Activated T-cell treated with anti-CD3 and anti-CD28 coated beads, Interleukin-2, amount 50 U/mL, for 4 hours (primary cell): ENCODE measurements around the gene RBBP8NL. TPM values are rescaled to one million over a fixed set of nuclear protein-coding genes. Genes with fewer than 3 reads are reported as not detected.

Source experiments
- ATAC-seq, 2 donors: fragments of 200-7000 bp; cut with Tn5 transposase; one replicate each; pipeline ENCODE4 v1.10.0; 2021
- DNase-seq: peaks from one replicate; pipeline ENCODE4 v3.0.0-alpha.2; 2020
- H3K27me3 Mint-ChIP-seq: one replicate; pipeline ENCODE4 v1.8.0; 2021; ENCODE audit warnings: low read depth, mixed read lengths
- H3K36me3 Mint-ChIP-seq: one replicate; pipeline ENCODE4 v1.8.0; 2022; ENCODE audit warnings: mixed read lengths; ENCODE audit not compliant: insufficient read depth
- H3K4me1 Mint-ChIP-seq: one replicate; pipeline ENCODE4 v1.8.0; 2021; ENCODE audit warnings: low read depth, mixed read lengths
- H3K4me3 Mint-ChIP-seq: one replicate; pipeline ENCODE4 v1.8.0; 2021; ENCODE audit warnings: mild to moderate bottlenecking, moderate library complexity, mixed read lengths
- H3K9me3 Mint-ChIP-seq: one replicate; pipeline ENCODE4 v1.8.0; 2021; ENCODE audit warnings: mixed read lengths
- total RNA-seq, 3 donors: library from RNA; stranded (reverse); gene quantifications; one replicate each; pipeline ENCODE4 v1.2.1, GENCODE V29; 2021

Gene RBBP8NL
- total RNA-seq, 3 donors from 2014 or later = not detected

DNA sequence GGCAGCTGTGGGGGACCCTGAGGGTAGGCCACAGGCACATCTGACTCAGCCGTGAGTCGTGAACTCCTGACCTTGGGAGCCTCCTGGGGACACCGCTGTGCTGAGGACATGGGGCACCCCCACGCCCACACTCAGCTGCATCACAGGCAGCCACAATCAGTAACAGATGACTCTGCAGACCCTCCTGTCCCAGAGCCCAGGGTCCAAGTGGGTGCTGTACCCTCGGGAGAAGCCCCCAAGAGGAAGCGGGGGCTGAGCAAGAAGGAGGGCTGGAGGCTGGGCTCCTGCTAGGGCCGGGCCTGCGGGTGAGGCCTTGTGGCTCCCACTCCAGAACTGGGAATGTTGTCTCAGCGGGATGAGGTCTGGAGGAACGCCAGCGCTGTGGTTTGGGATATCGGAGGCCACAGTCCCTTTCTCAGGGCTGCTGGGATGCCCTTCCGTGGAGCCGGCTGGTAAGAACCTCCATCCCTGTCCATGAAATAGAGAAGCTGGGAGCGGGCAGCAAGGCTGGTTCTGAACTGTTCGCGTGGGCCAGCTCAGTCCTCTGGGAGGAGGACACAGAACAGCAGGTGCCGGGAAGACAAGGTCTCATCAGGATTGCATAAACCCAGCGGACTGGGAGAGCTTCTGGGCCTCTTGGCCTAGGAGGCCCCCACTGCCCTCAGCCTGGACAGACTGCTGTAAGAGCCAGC, 57.1 kb downstream of the RBBP8NL start:
- H3K4me3 Mint-ChIP-seq = no peak overlapping the region
- H3K36me3 Mint-ChIP-seq = no peaks in the 10 kb centered on the region
- ATAC-seq = peak; percentile 37 to 50
- DNase-seq = no peak
- no peaks in the 10 kb centered on the region for H3K9me3 Mint-ChIP-seq
- H3K4me1 Mint-ChIP-seq = peaks cover 6% of the 10 kb centered on the region
- peaks cover 25% of the 10 kb centered on the region for H3K27me3 Mint-ChIP-seq

DNA sequence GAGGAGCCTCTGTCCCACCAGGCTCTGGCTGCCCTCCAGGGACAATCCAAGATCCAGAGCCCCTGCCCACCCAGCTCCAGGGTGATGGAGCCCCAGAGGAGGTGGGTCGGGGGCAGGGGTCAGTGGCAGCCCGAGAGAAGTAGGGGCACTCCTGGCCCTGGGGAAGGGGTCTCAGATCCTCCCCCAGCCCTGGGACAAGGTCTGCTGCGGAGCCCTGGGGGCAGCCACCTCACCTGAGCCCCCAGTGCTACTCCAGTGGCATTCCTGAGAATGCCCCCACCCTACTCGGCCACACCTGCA, 57.6 kb downstream of the RBBP8NL start:
- Mint-ChIP-seq H3K4me3 (no peak overlapping the region), H3K36me3 (no peaks in the 10 kb centered on the region), H3K4me1 (peaks cover 6% of the 10 kb centered on the region), H3K27me3 (peaks cover 30% of the 10 kb centered on the region), H3K9me3 (no peaks in the 10 kb centered on the region)
- DNase-seq (no peak), ATAC-seq (no peak)

DNA sequence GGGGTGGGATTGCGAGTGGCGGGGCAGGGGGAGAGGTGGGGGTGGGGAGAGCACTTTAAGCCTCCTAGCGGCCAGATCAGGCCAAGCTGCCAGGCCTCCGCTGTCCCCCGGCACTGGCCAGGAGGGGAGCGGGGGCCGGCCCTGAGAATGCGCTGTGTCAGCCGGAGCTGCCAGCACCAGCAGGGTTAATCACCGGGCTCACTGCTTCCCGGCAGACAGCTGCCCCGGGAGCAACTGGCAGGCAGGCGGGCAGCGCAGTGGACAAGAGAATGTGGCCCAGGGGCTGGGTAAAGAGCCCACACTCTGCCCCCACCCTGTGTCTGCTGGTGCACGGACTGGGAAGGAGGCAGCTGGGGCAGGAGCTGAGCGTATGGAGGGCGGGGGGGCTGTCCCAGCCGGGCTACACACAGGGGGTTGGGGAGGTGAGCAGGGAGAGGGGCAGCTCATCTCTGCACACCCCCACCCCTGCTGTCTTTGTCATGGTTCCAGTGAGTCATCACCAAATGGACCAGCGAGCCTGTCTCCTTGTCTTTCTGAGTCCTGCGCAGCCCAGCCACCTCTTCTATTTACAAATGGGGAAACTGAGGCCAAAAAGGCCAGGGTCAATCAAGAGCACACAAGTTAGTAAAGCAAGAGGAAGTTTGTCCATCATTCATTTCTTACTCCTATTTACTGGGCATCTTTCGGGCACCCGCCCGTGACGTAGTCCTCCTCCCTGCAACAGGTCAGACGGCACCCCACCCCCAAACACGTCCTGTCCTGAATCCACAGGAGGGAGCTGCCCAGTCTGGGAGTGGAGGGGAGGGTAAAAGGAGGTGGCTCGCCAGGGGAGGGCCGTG, 58.1 kb downstream of the RBBP8NL start:
- H3K36me3 Mint-ChIP-seq = no peaks in the 10 kb centered on the region
- peaks cover 6% of the 10 kb centered on the region for H3K4me1 Mint-ChIP-seq
- no peaks in the 10 kb centered on the region for H3K9me3 Mint-ChIP-seq
- peaks cover 33% of the 10 kb centered on the region for H3K27me3 Mint-ChIP-seq
- no peak for ATAC-seq
- no peak overlapping the region for H3K4me3 Mint-ChIP-seq
- DNase-seq = no peak

DNA sequence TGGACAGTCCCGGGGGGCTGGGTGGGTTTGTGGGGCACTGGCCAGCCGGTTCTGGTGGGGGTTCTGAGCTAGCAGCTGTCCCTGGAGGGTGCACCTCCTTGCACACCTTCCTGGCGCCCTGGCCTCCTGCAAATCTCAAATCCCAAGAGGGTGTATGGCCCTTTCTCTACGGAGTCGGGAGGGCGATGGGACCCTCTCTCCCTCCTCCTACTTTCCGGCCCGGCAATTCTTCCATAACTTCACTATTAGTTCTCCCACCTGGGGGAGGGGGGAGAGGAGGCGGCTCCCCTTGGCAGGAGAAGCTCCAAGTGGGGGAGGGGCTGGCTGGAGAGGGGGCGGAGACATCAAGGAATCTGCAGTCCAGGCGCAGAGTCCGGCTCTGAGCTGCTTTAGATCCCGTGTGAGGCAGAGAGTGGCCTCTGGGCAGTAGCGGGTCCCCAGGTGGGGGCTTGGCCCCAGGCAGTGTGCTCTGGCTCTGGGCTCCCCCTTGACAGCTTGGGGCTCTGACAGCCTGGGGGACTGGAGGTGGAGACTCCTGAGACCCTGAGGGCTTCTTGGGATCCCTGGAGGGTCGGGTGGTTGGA, 58.9 kb downstream of the RBBP8NL start:
- ATAC-seq (no peak), DNase-seq (no peak)
- Mint-ChIP-seq H3K9me3 (no peaks in the 10 kb centered on the region), H3K36me3 (no peaks in the 10 kb centered on the region), H3K27me3 (peaks cover 40% of the 10 kb centered on the region), H3K4me1 (peaks cover 6% of the 10 kb centered on the region), H3K4me3 (no peak overlapping the region)

DNA sequence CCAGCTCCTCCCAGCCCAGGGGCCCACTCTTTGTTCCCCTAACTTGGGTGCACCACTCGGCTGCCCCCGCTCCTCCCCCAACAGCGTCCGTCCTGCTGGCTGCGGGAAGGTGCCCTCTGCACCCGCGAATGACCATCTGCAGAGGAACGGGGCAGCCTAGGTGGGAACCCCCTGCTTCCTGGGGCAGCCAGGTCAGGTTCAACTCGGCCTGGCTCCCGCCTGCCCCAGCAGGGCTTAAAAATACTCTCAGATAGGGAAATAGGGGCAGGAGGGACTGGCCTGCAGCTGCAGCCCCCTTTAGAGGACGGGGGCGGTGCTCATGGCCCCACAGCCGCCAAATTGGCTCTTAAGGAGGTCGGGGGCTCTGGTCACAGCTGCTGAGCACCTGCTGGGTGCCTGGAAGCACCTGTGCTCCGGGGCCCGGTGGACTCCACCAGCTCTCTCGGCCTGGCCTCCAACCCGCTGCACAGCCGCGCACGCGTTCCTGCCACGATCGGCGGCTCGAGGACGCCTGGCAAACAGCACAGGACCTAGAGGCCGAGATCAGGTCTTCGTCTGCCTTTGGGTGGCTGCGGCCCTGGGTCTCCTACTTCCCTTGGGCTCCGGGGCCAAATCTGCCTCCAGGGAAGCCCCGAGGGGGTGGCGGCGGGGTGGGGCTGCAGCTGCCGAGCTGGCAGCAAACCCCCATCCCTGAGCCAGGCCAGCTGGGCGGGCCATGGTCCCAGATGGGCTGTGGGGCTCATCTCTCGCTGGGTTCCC, 59.5 kb downstream of the RBBP8NL start:
- peaks cover 6% of the 10 kb centered on the region for H3K4me1 Mint-ChIP-seq
- H3K36me3 Mint-ChIP-seq = no peaks in the 10 kb centered on the region
- peaks cover 42% of the 10 kb centered on the region for H3K27me3 Mint-ChIP-seq
- no peaks in the 10 kb centered on the region for H3K9me3 Mint-ChIP-seq
- ATAC-seq (no peak), DNase-seq (no peak)
- peak overlapping the region; percentile 62 for H3K4me3 Mint-ChIP-seq

- H3K4me1 Mint-ChIP-seq = peaks cover 6% of the 10 kb centered on the region
- peaks cover 45% of the 10 kb centered on the region for H3K27me3 Mint-ChIP-seq
- peak; percentile 33 to 44 for ATAC-seq
- DNase-seq = no peak
- no peaks in the 10 kb centered on the region for H3K36me3 Mint-ChIP-seq
- no peaks in the 10 kb centered on the region for H3K9me3 Mint-ChIP-seq
- peak within 1 kb of the TSS; percentile 62 for H3K4me3 Mint-ChIP-seq
Measured at GRCh38 chr20:62367136-62367632, 60.2 kb downstream of the RBBP8NL start, which contains the start of gene LAMA5. LAMA5 (minus strand) TSS chr20:62367312; CDS start chr20:62367245, 67 bp downstream.

GRCh38 chr20:62366370-62367135, 60.8 kb downstream of the RBBP8NL start:
- no peaks in the 10 kb centered on the region for H3K36me3 Mint-ChIP-seq
- H3K4me1 Mint-ChIP-seq = peaks cover 6% of the 10 kb centered on the region
- H3K4me3 Mint-ChIP-seq = peak overlapping the region; percentile 26
- ATAC-seq = no peak
- DNase-seq = no peak
- H3K27me3 Mint-ChIP-seq = peaks cover 45% of the 10 kb centered on the region
- H3K9me3 Mint-ChIP-seq = no peaks in the 10 kb centered on the region

DNA sequence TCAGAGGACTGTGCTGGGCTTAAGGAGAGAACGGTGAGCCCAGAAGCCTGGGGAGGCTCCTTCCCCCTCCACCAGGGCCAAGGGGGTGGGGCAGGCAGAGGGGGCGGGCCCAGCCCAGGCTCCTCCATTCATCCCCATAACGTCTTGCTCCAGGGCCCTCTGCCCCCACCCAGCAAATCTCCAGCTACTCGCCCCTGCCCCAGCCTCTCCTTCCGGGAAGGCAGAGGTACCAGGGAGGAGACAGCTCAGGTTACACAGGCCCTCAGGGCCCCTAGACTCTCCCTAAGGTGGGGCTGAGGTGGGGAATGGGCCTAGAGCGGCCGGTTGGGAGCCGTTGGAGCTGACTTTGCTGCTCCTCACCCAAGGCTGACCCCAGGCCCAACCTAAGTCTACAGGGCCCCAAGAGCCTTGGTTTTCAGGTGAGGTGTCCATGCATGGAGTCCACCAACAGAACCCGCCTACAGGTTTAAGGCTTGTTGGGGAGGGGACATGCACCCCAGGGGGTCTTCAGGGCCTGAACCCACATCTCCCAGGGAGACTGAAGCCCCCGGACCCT, 61.4 kb downstream of the RBBP8NL start:
- DNase-seq (no peak), ATAC-seq (no peak)
- no peaks in the 10 kb centered on the region for H3K9me3 Mint-ChIP-seq
- peaks cover 6% of the 10 kb centered on the region for H3K4me1 Mint-ChIP-seq
- peaks cover 45% of the 10 kb centered on the region for H3K27me3 Mint-ChIP-seq
- H3K36me3 Mint-ChIP-seq = no peaks in the 10 kb centered on the region
- peak overlapping the region; percentile 26 for H3K4me3 Mint-ChIP-seq

- ATAC-seq (no peak), DNase-seq (no peak)
- Mint-ChIP-seq H3K36me3 (no peaks in the 10 kb centered on the region), H3K27me3 (peaks cover 42% of the 10 kb centered on the region), H3K4me1 (peaks cover 6% of the 10 kb centered on the region), H3K4me3 (peak overlapping the region; percentile 40), H3K9me3 (no peaks in the 10 kb centered on the region)
Measured at GRCh38 chr20:62364911-62365736, 62.2 kb downstream of the RBBP8NL start.

GRCh38 chr20:62363920-62364851, 63.2 kb downstream of the RBBP8NL start:
- DNase-seq = no peak
- Mint-ChIP-seq H3K9me3 (no peaks in the 10 kb centered on the region), H3K27me3 (peaks cover 37% of the 10 kb centered on the region), H3K4me1 (peaks cover 6% of the 10 kb centered on the region), H3K36me3 (no peaks in the 10 kb centered on the region), H3K4me3 (no peak overlapping the region)
- ATAC-seq = no peak

GRCh38 chr20:62362991-62363919, 64.1 kb downstream of the RBBP8NL start:
- ATAC-seq = no peak

More at GRCh38 chr20:62362991-62363919, 64.1 kb downstream of the RBBP8NL start:
- no peaks in the 10 kb centered on the region for H3K36me3 Mint-ChIP-seq
- H3K9me3 Mint-ChIP-seq = no peaks in the 10 kb centered on the region
- H3K4me3 Mint-ChIP-seq = no peak overlapping the region
- no peak for DNase-seq
- H3K4me1 Mint-ChIP-seq = peaks cover 4% of the 10 kb centered on the region
- H3K27me3 Mint-ChIP-seq = peaks cover 29% of the 10 kb centered on the region
